Nephron (organoid): ENCODE measurements around the gene MIAT.

Experiments used
- H3K27ac Mint-ChIP-seq, 3 experiments: 2 replicates each; pipeline ENCODE4 v1.8.0; 2020; ENCODE audit warnings: mixed read lengths in 3 of 3, mild to moderate bottlenecking in 2 of 3, moderate library complexity in 1 of 3
- H3K27me3 Mint-ChIP-seq: 2 replicates; pipeline ENCODE4 v1.8.0; 2021; ENCODE audit warnings: low read depth, mild to moderate bottlenecking, moderate library complexity, mixed read lengths
- H3K36me3 Mint-ChIP-seq: 2 replicates; pipeline ENCODE4 v1.8.0; 2020; ENCODE audit warnings: low read depth, mixed read lengths
- H3K4me1 Mint-ChIP-seq: 2 replicates; pipeline ENCODE4 v1.8.0; 2020; ENCODE audit warnings: mixed read lengths
- H3K4me3 Mint-ChIP-seq, 3 experiments: 2 replicates each; pipeline ENCODE4 v1.8.0; 2020; ENCODE audit warnings: mild to moderate bottlenecking in 3 of 3, mixed read lengths in 3 of 3, moderate library complexity in 2 of 3
- H3K9me3 Mint-ChIP-seq: 2 replicates; pipeline ENCODE4 v1.8.0; 2020; ENCODE audit warnings: mixed read lengths
- TF ChIP-seq, protein P1 (sequence below), 3 experiments: fragments of 200-600 bp; sonication (generic); IDR thresholded peaks; one replicate each; pipeline ENCODE4 v1.5.0; 2021; ENCODE audit warnings: antibody characterized with exemption in 3 of 3; ENCODE audit not compliant: unreplicated experiment in 3 of 3

MIAT gene

DNA sequence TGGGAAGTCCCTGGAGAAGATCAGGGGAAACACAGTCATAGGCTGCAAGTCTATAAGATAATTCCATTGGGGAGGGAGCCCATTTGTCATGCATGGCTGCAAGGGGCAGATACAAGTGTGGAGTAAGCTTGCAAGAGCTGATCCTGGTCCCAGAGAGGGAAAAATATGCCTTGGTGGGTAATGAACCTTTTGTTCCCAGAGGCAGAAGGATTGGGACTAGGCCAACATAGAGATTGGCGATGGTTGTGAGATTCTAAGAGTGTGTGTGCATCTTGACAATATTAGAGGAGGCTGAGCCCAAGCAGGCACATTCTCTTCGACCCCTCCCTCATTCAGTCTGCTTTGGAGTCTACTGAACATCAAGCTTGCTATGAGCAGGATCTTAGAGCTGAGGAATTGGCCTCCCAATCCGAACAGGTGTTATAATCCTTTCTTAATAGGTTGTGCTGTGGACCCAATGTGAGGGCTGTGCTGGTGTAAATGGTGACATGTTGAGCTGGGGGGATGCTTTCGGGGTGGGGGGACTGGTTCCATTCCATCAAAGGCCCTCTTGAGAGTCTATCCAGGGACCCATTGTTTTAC lies 18.4 kb downstream of the MIAT start:
- H3K36me3 Mint-ChIP-seq, result peaks cover 3% of the 10 kb centered on the region
- no peaks in the 10 kb centered on the region for H3K9me3 Mint-ChIP-seq
- peak overlapping the region in 2 of 3 experiments; percentile 27 to 99 for H3K27ac Mint-ChIP-seq

DNA sequence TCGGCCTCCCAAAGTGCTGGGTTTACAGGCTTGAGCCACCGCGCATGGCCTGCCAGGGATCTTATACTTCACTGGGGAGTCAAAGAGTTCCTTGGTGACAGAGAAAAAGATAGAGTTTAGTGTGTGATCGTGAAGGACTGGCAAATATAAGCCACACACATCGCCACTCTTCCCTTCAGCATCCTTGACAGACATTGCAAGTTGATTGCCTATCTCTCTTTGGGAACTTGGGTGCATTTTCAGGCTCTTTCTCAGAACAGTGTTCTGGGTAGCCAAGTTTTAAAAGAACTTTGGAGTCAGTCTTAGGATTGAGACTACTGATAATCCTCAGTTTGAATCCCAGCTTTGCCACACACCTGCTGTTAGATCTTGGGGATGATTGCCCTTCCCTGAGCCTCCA lies 19.8 kb downstream of the MIAT start:
- H3K36me3 Mint-ChIP-seq, result peaks cover 13% of the 10 kb centered on the region
- no peak overlapping the region for H3K4me3 Mint-ChIP-seq
- TF ChIP-seq, protein P1, sequence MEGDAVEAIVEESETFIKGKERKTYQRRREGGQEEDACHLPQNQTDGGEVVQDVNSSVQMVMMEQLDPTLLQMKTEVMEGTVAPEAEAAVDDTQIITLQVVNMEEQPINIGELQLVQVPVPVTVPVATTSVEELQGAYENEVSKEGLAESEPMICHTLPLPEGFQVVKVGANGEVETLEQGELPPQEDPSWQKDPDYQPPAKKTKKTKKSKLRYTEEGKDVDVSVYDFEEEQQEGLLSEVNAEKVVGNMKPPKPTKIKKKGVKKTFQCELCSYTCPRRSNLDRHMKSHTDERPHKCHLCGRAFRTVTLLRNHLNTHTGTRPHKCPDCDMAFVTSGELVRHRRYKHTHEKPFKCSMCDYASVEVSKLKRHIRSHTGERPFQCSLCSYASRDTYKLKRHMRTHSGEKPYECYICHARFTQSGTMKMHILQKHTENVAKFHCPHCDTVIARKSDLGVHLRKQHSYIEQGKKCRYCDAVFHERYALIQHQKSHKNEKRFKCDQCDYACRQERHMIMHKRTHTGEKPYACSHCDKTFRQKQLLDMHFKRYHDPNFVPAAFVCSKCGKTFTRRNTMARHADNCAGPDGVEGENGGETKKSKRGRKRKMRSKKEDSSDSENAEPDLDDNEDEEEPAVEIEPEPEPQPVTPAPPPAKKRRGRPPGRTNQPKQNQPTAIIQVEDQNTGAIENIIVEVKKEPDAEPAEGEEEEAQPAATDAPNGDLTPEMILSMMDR (IDR thresholded peaks at IDR 0.05; ENCODE audit: unreplicated experiment in 3 of 3), result no peak
- no peaks in the 10 kb centered on the region for H3K27me3 Mint-ChIP-seq
- H3K4me1 Mint-ChIP-seq, result peaks cover 50% of the 10 kb centered on the region
- peak overlapping the region in 1 of 3 experiments; percentile 26 for H3K27ac Mint-ChIP-seq
- H3K9me3 Mint-ChIP-seq, result no peaks in the 10 kb centered on the region

More for the DNA sequence above, 18.4 kb downstream of the MIAT start:
- H3K4me3 Mint-ChIP-seq, result peak overlapping the region in 2 of 3 experiments; percentile 2 to 11
- TF ChIP-seq, protein P1 (IDR thresholded peaks at IDR 0.05; ENCODE audit: unreplicated experiment in 3 of 3), result no peak
- peaks cover 51% of the 10 kb centered on the region for H3K4me1 Mint-ChIP-seq
- no peaks in the 10 kb centered on the region for H3K27me3 Mint-ChIP-seq

DNA sequence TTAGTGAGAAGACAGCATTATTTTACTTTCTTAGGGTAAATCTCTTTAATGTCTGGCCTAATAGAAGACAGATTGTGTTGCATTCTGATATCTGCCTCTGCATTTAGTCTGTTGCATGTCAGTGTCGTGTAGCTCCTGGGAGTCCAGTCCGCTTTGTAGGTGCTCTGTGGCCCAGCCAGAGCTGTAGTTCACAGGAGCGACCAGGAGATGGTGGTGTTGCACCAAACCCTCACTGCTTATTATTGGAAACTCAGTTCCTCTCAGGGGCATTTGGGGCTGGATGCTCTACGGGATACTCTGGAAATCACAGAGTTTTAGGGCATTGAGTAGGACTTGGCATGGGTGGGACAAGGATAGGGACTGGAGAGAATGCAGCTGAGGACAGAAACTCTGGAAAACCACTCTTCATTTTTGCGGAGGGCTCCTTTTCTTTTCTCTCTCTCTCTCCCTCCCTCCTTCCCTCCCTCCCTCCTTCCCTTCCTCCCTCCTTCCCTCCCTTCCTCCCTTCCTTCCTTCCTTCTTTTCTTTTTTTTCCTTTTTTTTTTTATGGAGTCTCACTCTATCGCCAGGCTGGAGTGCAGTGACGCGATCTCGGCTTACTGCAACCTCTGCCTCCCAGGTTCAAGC lies 21.7 kb downstream of the MIAT start:
- TF ChIP-seq, protein P1 (IDR thresholded peaks at IDR 0.05; ENCODE audit: unreplicated experiment in 3 of 3), result peak; percentile 94 to 97 (median 95)
- Mint-ChIP-seq H3K27ac (peak overlapping the region; percentile 39 to 78 (median 55)), H3K36me3 (peaks cover 24% of the 10 kb centered on the region), H3K4me1 (peaks cover 44% of the 10 kb centered on the region), H3K9me3 (no peaks in the 10 kb centered on the region), H3K4me3 (peak overlapping the region in 2 of 3 experiments; percentile 41 to 61), H3K27me3 (no peaks in the 10 kb centered on the region)

DNA sequence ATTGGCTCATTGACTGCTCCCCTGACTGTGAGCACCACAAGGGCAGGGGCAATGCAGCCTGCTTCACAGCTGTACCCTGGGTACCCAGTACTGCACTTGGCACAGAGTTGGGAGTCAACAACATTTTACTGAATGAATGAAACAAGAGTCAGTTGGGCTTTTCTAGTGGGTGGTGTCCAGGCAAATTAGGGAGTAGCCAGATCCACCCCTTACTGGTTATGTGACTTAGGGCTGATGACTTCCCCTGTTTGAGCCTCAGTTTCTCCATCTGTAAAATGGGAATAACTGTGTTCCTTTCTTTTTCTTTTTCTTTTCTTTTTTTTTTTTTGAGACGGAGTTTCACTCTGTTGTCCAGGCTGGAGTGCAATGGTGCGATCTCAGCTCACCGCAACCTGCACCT lies 23.1 kb downstream of the MIAT start:
- Mint-ChIP-seq H3K9me3 (no peaks in the 10 kb centered on the region), H3K36me3 (peaks cover 24% of the 10 kb centered on the region), H3K27me3 (no peaks in the 10 kb centered on the region), H3K4me3 (no peak overlapping the region), H3K27ac (peak overlapping the region in 1 of 3 experiments; percentile 49), H3K4me1 (peaks cover 35% of the 10 kb centered on the region)
- TF ChIP-seq, protein P1 (IDR thresholded peaks at IDR 0.05; ENCODE audit: unreplicated experiment in 3 of 3), result no peak

DNA sequence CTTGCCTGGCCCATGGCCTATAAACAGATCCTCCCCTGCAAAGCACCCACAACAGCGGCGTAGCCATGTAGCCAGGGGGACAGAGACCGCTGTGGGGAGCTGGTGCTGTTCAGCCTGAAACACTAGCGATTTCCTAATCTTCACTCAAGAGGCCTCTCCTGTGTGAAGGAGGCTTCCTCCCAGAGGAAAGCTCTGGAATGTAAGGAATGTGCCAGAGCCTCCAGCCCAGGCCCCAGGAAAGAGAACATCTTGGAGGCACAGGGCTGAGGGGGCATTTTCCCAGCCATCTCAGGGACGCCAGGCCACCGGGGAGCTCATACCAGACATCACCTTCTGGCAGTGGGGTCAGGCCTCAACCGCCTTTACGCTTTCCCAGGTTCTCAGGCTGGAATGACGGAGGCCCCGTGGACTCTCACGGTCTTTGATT lies 24.0 kb downstream of the MIAT start:
- Mint-ChIP-seq H3K4me1 (peaks cover 32% of the 10 kb centered on the region), H3K4me3 (peak overlapping the region in 1 of 3 experiments; percentile 44), H3K27ac (peak overlapping the region; percentile 87 to 94 (median 93)), H3K27me3 (no peaks in the 10 kb centered on the region), H3K36me3 (peaks cover 20% of the 10 kb centered on the region), H3K9me3 (no peaks in the 10 kb centered on the region)
- TF ChIP-seq, protein P1 (IDR thresholded peaks at IDR 0.05; ENCODE audit: unreplicated experiment in 3 of 3), result no peak
